Prostate gland (tissue), 2 donors: ENCODE measurements around the gene POLD1. TPM values are rescaled to one million over a fixed set of nuclear protein-coding genes. Genes with fewer than 3 reads are reported as not detected.

Source experiments
- DNase-seq: peaks from one replicate; pipeline ENCODE4 v3.0.0-alpha.2; 2019; ENCODE audit warnings: low spot score
- H3K27ac ChIP-seq, 2 donors: fragments of 200-600 bp; sonication (generic); 2 replicates each; pipeline ENCODE4 v1.5.1; 2017 to 2019
- H3K27me3 ChIP-seq: fragments of 200-600 bp; sonication (generic); replicated peaks from 2 replicates; pipeline ENCODE4 v1.5.1; 2019; ENCODE audit not compliant: insufficient read depth
- H3K36me3 ChIP-seq, 2 donors: fragments of 200-600 bp; sonication (generic); 1 replicate in 1 of 2; 2 replicates in 1 of 2; pipeline versions ENCODE4 v1.5.1 to v1.8.1; 2017 to 2019
- H3K4me1 ChIP-seq: fragments of 200-600 bp; sonication (generic); replicated peaks from 2 replicates; pipeline ENCODE4 v1.5.1; 2019
- H3K4me3 ChIP-seq, 2 donors: fragments of 200-600 bp; sonication (generic); 2 replicates each; pipeline ENCODE4 v1.5.1; 2017 to 2019
- H3K9me3 ChIP-seq: fragments of 200-600 bp; sonication (generic); 2 replicates; pipeline ENCODE4 v1.5.1; 2017
- CTCF ChIP-seq, 4 experiments: fragments of 200-600 bp in 2 of 4; fragments of 450-650 bp in 2 of 4; sonication (generic) in 2 of 4; IDR thresholded peaks; 1 replicate in 3 of 4; 2 replicates in 1 of 4; pipeline ENCODE4 v1.5.1; 2016 to 2019; ENCODE audit warnings: antibody characterized with exemption in 4 of 4, mild to moderate bottlenecking in 2 of 4, moderate library complexity in 2 of 4
- POLR2A ChIP-seq: fragments of 450-650 bp; IDR thresholded peaks from one replicate; pipeline ENCODE4 v1.6.1; 2016; ENCODE audit warnings: antibody characterized with exemption, mild to moderate bottlenecking
- POLR2AphosphoS5 ChIP-seq: sonication (generic); formaldehyde crosslinking; IDR thresholded peaks from one replicate; pipeline ENCODE4 v1.6.1; 2017; ENCODE audit warnings: antibody characterized with exemption
- WGBS: methylation state at CpG from one replicate; pipeline ENCODE4 v1.1.5; 2018; 5-methylcytosine and 5-hydroxymethylcytosine counted together
- intact Hi-C: fragments of 100-400 bp; cut with DNase I; formaldehyde crosslinking; loops from one replicate; pipeline ENCODE4 v1.14.2; 2022
- total RNA-seq, 2 donors: library from RNA; depleted of rRNA; stranded (reverse); fragments of >200 nt; gene quantifications; one replicate each; pipeline ENCODE4 v1.1.0, GENCODE V29; 2016

Gene POLD1
- total RNA-seq, 2 donors from 2014 or later, result 15.6 to 35.7 TPM

- TF ChIP-seq POLR2A, result no peak
- no peak for TF ChIP-seq POLR2AphosphoS5
- TF ChIP-seq CTCF (IDR thresholded peaks at IDR 0.05), result no peak
- Histone ChIP-seq H3K9me3 (no peaks in the 10 kb centered on the region), H3K36me3 (no peaks in the 10 kb centered on the region), H3K27ac (no peak overlapping the region), H3K4me3 (no peak overlapping the region), H3K4me1 (no peaks in the 10 kb centered on the region), H3K27me3 (no peaks in the 10 kb centered on the region)
- 94% methylated on average over 9 of the region's 9 CpGs for WGBS
- intact Hi-C loops, result no loop called here
- no peak for DNase-seq
Measured at GRCh38 chr19:50394017-50394416, 9.9 kb downstream of the POLD1 start.

GRCh38 chr19:50398675-50399367 lies 14.7 kb downstream of the POLD1 start:
- no peak for DNase-seq
- Histone ChIP-seq H3K27ac (no peak overlapping the region), H3K4me3 (no peak overlapping the region), H3K36me3 (no peaks in the 10 kb centered on the region), H3K27me3 (no peaks in the 10 kb centered on the region), H3K9me3 (no peaks in the 10 kb centered on the region), H3K4me1 (no peaks in the 10 kb centered on the region)
- intact Hi-C loops, result no loop called here
- WGBS, result 93% methylated on average over 13 of the region's 13 CpGs
- TF ChIP-seq POLR2AphosphoS5, result no peak
- no peak for TF ChIP-seq POLR2A
- no peak for TF ChIP-seq CTCF (IDR thresholded peaks at IDR 0.05)

- H3K27ac ChIP-seq, result no peak overlapping the region
- no peaks in the 10 kb centered on the region for H3K4me1 ChIP-seq
- intact Hi-C loops, result no loop called here
- H3K36me3 ChIP-seq, result no peaks in the 10 kb centered on the region
- no peak for TF ChIP-seq CTCF (IDR thresholded peaks at IDR 0.05)
- TF ChIP-seq POLR2AphosphoS5, result no peak
- no peak for TF ChIP-seq POLR2A
- H3K4me3 ChIP-seq, result no peak overlapping the region
- no peaks in the 10 kb centered on the region for H3K27me3 ChIP-seq
- no peak for DNase-seq
- WGBS, result 95% methylated on average over 10 of the region's 10 CpGs
- no peaks in the 10 kb centered on the region for H3K9me3 ChIP-seq
Measured at GRCh38 chr19:50399368-50399745, 15.2 kb downstream of the POLD1 start.

GRCh38 chr19:50401605-50402450 lies 17.7 kb downstream of the POLD1 start:
- no peaks in the 10 kb centered on the region for H3K36me3 ChIP-seq
- no peaks in the 10 kb centered on the region for H3K4me1 ChIP-seq
- H3K4me3 ChIP-seq, result no peak overlapping the region
- H3K27ac ChIP-seq, result no peak overlapping the region
- WGBS, result 90% methylated on average over 48 of the region's 48 CpGs
- TF ChIP-seq POLR2A, result no peak
- no peak for TF ChIP-seq POLR2AphosphoS5
- no peak for TF ChIP-seq CTCF (IDR thresholded peaks at IDR 0.05)
- no peak for DNase-seq
- intact Hi-C loops, result no loop called here
- H3K9me3 ChIP-seq, result no peaks in the 10 kb centered on the region
- no peaks in the 10 kb centered on the region for H3K27me3 ChIP-seq
